GM18498 (cell line): ENCODE results near the gene CFL1.

ENCODE experiments used
- ATAC-seq: cut with Tn5 transposase; IDR thresholded peaks from one replicate; pipeline ENCODE4 v1.9.1; 2021; ENCODE audit warnings: mild to moderate bottlenecking, moderate library complexity; ENCODE audit not compliant: unreplicated experiment

The CFL1 gene

DNA sequence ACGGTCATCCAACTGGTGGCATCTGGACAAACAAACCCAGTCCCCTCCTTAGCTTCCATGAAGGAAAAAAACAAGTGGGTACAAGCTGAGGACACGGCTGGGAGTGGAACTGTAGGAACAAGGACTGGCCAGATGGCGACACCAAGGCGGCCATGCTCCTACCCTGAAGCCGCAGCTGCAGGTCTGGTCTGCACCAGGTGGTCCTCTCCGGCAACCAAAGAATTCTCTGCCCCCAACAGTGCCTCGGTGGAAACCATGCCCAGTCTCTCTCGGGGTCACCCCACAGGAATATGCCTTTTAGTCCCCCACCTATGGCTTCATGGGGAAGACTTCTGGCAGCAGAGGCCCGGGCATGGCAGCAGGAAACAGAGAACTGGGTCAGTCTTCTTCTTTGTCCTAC lies 48.5 kb downstream of the CFL1 start:
- no peak for ATAC-seq

DNA sequence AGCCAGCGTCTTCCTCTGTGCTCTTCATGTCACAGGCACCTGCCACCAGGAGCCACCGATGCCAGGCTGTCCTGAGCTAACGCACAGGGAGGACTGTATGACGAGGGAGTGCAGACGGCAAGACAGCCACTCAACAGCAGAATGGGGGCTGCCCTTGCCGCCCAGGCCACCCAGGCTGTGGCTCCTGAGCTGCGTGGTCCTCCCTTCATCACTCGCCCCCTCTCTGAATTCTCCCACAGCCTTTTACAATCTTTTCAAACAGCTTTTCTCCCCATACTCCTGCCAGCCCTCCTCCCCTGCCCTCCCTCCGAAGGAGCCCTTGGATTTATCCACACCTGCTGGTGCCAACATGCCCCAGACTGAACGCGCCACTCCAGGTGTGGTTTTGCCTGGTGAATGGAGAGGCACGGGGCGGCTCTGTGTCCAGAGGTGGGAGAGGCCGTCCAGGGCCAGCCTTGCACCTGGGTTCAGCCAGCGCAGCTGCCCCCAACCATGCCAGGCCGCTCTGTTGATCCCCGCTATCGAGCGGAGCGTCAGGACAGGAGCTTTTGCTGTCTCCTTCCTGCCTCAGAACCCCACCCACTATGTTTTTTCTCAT lies 49.1 kb downstream of the CFL1 start:
- ATAC-seq, result no peak

DNA sequence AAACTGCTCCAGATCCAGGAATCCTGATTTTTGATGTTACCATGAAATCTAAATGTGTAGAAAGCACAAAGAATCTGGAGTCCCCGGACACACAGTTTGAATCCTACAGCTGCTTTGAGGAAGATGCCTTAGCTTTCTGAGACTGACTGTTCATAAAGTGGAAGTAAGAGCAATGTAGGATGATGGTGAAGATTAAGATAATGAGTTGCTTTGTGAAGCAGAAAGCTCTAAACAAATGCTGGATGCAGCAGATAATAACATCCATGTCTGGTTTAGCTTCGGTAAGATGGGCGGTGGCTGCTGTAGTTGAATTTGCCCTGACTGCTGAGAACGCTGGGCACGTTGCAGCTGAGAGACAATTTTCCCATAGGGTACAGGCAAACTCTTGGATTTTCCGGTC lies 51.0 kb downstream of the CFL1 start:
- ATAC-seq, result no peak
